Liver (tissue), 9 donors: ENCODE data around the gene THSD4. TPM values are rescaled to one million over a fixed set of nuclear protein-coding genes. Genes with fewer than 3 reads are reported as not detected.

ENCODE experiments used
- DNase-seq: peaks from one replicate; pipeline ENCODE4 v3.0.0-alpha.2; 2017; ENCODE audit warnings: low spot score
- H3K27ac ChIP-seq, 2 donors: one replicate each; pipeline ENCODE4 v1.7.0; 2013; ENCODE audit warnings: inconsistent platforms in 2 of 2, low read length in 2 of 2, control low read depth in 1 of 2, low read depth in 1 of 2, mild to moderate bottlenecking in 1 of 2
- H3K27me3 ChIP-seq, 4 donors: one replicate each; pipeline versions ENCODE4 v1.6.1 to v1.7.0; 2013; ENCODE audit warnings: low read length in 3 of 4, inconsistent platforms in 1 of 4, mild to moderate bottlenecking in 1 of 4, moderate library complexity in 1 of 4; ENCODE audit not compliant: control insufficient read depth in 4 of 4, insufficient read depth in 4 of 4
- H3K36me3 ChIP-seq, 4 donors: one replicate each; pipeline versions ENCODE4 v1.6.1 to v1.7.0; 2013; ENCODE audit warnings: low read length in 3 of 4, mild to moderate bottlenecking in 3 of 4, low read depth in 1 of 4, moderate library complexity in 1 of 4; ENCODE audit not compliant: control insufficient read depth in 4 of 4, insufficient read depth in 3 of 4
- H3K4me1 ChIP-seq, 4 donors: one replicate each; pipeline versions ENCODE4 v1.6.1 to v1.7.0; 2013; ENCODE audit warnings: low read length in 3 of 4, mild to moderate bottlenecking in 3 of 4, moderate library complexity in 1 of 4; ENCODE audit not compliant: control insufficient read depth in 4 of 4, insufficient read depth in 4 of 4
- H3K4me3 ChIP-seq, 3 donors: one replicate each; pipeline versions ENCODE4 v1.6.1 to v1.7.0; 2013; ENCODE audit warnings: low read length in 3 of 3, control low read depth in 1 of 3, low read depth in 1 of 3, mild to moderate bottlenecking in 1 of 3
- H3K9ac ChIP-seq, 2 donors: one replicate each; pipeline ENCODE4 v1.7.0; 2013; ENCODE audit warnings: low read length in 2 of 2, mild to moderate bottlenecking in 2 of 2, moderate library complexity in 2 of 2, control low read depth in 1 of 2, low read depth in 1 of 2
- H3K9me3 ChIP-seq, 4 donors: one replicate each; pipeline versions ENCODE4 v1.6.1 to v1.7.0; 2013; ENCODE audit warnings: low read length in 3 of 4; ENCODE audit not compliant: control insufficient read depth in 4 of 4
- ATF3 ChIP-seq: IDR thresholded peaks from 2 replicates; pipeline ENCODE4 v1.6.1; 2016; ENCODE audit warnings: antibody characterized with exemption
- CTCF ChIP-seq: fragments of 150-350 bp; IDR thresholded peaks from 2 replicates; pipeline ENCODE4 v1.5.1; 2017; ENCODE audit warnings: improper control_type of control experiment, low read depth, low read length; ENCODE audit not compliant: missing input control
- EGR1 ChIP-seq, 2 donors: IDR thresholded peaks; 2 replicates each; pipeline ENCODE4 v1.6.1; 2016 to 2018; ENCODE audit warnings: antibody characterized with exemption in 2 of 2, low read depth in 2 of 2
- FOXA2 ChIP-seq: IDR thresholded peaks from 2 replicates; pipeline ENCODE4 v1.6.1; 2016; ENCODE audit warnings: antibody characterized with exemption
- GABPA ChIP-seq, 2 donors: IDR thresholded peaks in 1 of 2; conservative IDR thresholded peaks in 1 of 2; 2 replicates each; pipeline ENCODE4 v1.6.1; 2016; ENCODE audit warnings: antibody characterized with exemption in 2 of 2, mild to moderate bottlenecking in 1 of 2, moderate library complexity in 1 of 2
- HNF4A ChIP-seq, 2 donors: conservative IDR thresholded peaks; 2 replicates each; pipeline ENCODE4 v1.6.1; 2016; ENCODE audit warnings: antibody characterized with exemption in 2 of 2, mild to moderate bottlenecking in 2 of 2
- MAX ChIP-seq: IDR thresholded peaks from 2 replicates; pipeline ENCODE4 v1.6.1; 2016; ENCODE audit warnings: antibody characterized with exemption
- RAD21 ChIP-seq, 2 donors: IDR thresholded peaks; 2 replicates each; pipeline ENCODE4 v1.6.1; 2016; ENCODE audit warnings: antibody characterized with exemption in 2 of 2, mild to moderate bottlenecking in 2 of 2
- REST ChIP-seq: IDR thresholded peaks from 2 replicates; pipeline ENCODE4 v1.6.1; 2016; ENCODE audit warnings: antibody characterized with exemption, mild to moderate bottlenecking
- RXRA ChIP-seq, 2 donors: IDR thresholded peaks; 2 replicates each; pipeline ENCODE4 v1.6.1; 2017 to 2018; ENCODE audit warnings: antibody characterized with exemption in 2 of 2, mild to moderate bottlenecking in 1 of 2
- SP1 ChIP-seq: IDR thresholded peaks from 2 replicates; pipeline ENCODE4 v1.6.1; 2018; ENCODE audit warnings: antibody characterized with exemption, mild to moderate bottlenecking
- TAF1 ChIP-seq: conservative IDR thresholded peaks from 2 replicates; pipeline ENCODE4 v1.6.1; 2016; ENCODE audit warnings: antibody characterized with exemption, mild to moderate bottlenecking
- YY1 ChIP-seq: IDR thresholded peaks from 2 replicates; pipeline ENCODE4 v1.6.1; 2016; ENCODE audit warnings: antibody characterized with exemption, mild to moderate bottlenecking
- ZBTB33 ChIP-seq: IDR thresholded peaks from 2 replicates; pipeline ENCODE4 v1.6.1; 2016; ENCODE audit warnings: antibody characterized with exemption
- WGBS: extraction: QIAGEN DNeasy Blood & Tissue Kit; methylation state at CpG from one replicate; pipeline ENCODE4 v1.1.7; 2013; 5-methylcytosine and 5-hydroxymethylcytosine counted together
- polyA plus RNA-seq, 2 donors: library from polyadenylated mRNA; stranded (reverse) in 1 of 2; unstranded in 1 of 2; fragments of 200-250 nt in 1 of 2; fragments of >200 nt in 1 of 2; fragmentation: Nextera tagmentation in 1 of 2; extraction: Ambion mirVana in 1 of 2; gene quantifications; one replicate each; pipeline versions ENCODE4 v1.2.1 to v1.2.3, GENCODE V29; 2013 to 2015
- total RNA-seq, 2 donors: library from RNA; depleted of rRNA; stranded (reverse); fragments of >200 nt; gene quantifications; one replicate each; pipeline ENCODE4 v1.2.3, GENCODE V29; 2014
- donor health status: healthy.
- donor health status: healthy.
- donor health status: healthy.
- donor health status: healthy.
- donor health status: healthy.

THSD4 gene
- total and polyA plus RNA-seq, 4 donors, result 0.23 to 11.5 (median 1.9) TPM

GRCh38 chr15:71114066-71114680 is 1.1 kb upstream of the THSD4 start:
- 57% methylated on average over 11 of the region's 11 CpGs for WGBS
- DNase-seq, result no peak
- H3K4me3 ChIP-seq, result no peak overlapping the region
- H3K9ac ChIP-seq, result no peak overlapping the region
- no peaks in the 10 kb centered on the region for H3K36me3 ChIP-seq
- H3K4me1 ChIP-seq, result peaks cover 2 to 16% (median 9%) of the 10 kb centered on the region in 4 donors
- H3K27ac ChIP-seq, result peak overlapping the region; percentile 16 to 34
- no peaks in the 10 kb centered on the region for H3K9me3 ChIP-seq
- no peak for TF ChIP-seq CTCF
- TF ChIP-seq ATF3, result no peak
- peak in 1 of 2 donors; percentile 50 for TF ChIP-seq RAD21 (IDR thresholded peaks at IDR 0.05)
- no peak for TF ChIP-seq EGR1 (IDR thresholded peaks at IDR 0.05; ENCODE audit: low read depth in 2 of 2)
- TF ChIP-seq MAX, result no peak
- no peak for TF ChIP-seq REST
- TF ChIP-seq YY1, result no peak
- TF ChIP-seq HNF4A (conservative IDR thresholded peaks at IDR 0.05), result peak in 1 of 2 donors; percentile 6
- TF ChIP-seq ZBTB33, result no peak
- TF ChIP-seq TAF1, result no peak
- no peaks in the 10 kb centered on the region for H3K27me3 ChIP-seq

GRCh38 chr15:71115567-71116351 is 488 bp downstream of the THSD4 start:
- no peaks in the 10 kb centered on the region for H3K36me3 ChIP-seq
- under 1% methylated on average over 93 of the region's 93 CpGs for WGBS
- no peaks in the 10 kb centered on the region for H3K9me3 ChIP-seq
- H3K4me3 ChIP-seq, result peak overlapping the region; percentile 44 to 81 (median 71)
- peak overlapping the region; percentile 44 to 49 for H3K9ac ChIP-seq
- peak overlapping the region; percentile 64 to 84 for H3K27ac ChIP-seq
- peaks cover 2 to 16% (median 9%) of the 10 kb centered on the region in 4 donors for H3K4me1 ChIP-seq
- no peak for DNase-seq
- no peaks in the 10 kb centered on the region for H3K27me3 ChIP-seq
- TF ChIP-seq FOXA2, result no peak
- no peak for TF ChIP-seq SP1
- no peak for TF ChIP-seq YY1
- TF ChIP-seq REST, result no peak
- no peak for TF ChIP-seq RXRA (IDR thresholded peaks at IDR 0.05)
- TF ChIP-seq ATF3, result no peak
- no peak for TF ChIP-seq GABPA (IDR thresholded peaks at IDR 0.05 in 1 of 2, conservative IDR thresholded peaks at IDR 0.05 in 1 of 2)
- TF ChIP-seq CTCF, result no peak
- TF ChIP-seq EGR1 (IDR thresholded peaks at IDR 0.05; ENCODE audit: low read depth in 2 of 2), result no peak
- no peak for TF ChIP-seq TAF1
